Left forelimb (tissue), 1 donor: ENCODE data around the gene KCNK18.
"Not testable (repeated sequence)": the region's sequence is repeated elsewhere in the genome, so short reads cannot be mapped to it uniquely, and the experiment has no call there.

Experiments
- DNase-seq: peaks from one replicate; pipeline ENCODE4 v3.0.0-alpha.2; 2018; ENCODE audit warnings: low spot score

KCNK18 gene

GRCh38 chr10:117221156-117221711, 23.9 kb downstream of the KCNK18 start:
- DNase-seq = no peak

DNA sequence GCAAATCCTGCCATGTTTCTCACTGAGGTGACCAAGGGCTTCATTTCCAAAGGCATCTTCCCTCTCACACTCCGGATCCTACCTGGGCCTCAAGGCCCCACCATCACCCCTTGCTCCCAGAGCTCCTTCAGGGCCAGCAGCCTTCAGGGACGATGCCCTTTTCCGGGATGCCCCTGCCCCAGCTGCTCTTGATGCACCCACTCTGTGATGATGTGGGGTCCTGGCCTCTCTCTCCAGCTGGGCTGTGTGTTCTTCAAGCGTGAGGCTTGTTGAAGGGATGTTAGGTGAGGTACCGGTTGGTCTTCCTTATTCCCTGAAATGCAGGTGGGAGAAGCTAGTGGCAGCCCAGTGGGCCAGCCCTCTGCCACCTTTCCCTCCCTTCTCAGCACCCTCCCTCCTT, 25.3 kb downstream of the KCNK18 start:
- DNase-seq = no peak

- DNase-seq = no peak
Measured at GRCh38 chr10:117222976-117223692, 25.8 kb downstream of the KCNK18 start.

DNA sequence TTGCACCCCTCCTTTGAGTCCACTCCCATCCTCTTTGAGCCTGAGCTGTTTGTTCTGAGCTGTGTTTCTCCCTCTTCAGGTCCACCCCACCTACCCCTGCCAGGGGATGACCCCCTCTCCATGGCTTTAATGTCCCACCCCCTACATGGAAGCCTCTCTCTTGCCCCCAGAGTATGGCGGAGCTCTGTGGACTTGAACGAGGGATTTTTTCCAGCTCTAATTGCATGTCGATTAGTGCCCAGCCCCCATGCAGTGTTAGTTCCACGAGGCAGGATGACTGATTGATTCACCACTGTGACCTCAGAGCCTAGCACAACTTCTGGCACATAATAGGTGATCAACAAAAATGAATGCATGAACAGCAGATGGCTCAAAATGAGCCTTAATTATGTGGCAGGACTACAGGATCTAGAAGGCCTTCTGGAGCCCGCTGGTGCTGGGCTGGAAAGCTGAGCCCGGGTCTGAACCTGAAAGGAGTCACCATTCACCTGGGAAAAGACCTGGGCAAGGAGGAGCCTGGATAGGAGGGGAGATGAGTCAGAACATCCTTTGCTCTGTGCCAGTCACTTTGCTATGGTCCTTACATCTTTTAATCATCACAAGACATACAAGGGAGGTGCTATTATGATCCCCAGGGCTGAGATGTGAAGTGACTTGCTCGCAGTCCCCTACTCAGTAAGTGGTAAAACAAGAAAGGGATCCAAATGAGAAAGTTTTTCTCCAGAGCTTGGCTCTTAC, 26.6 kb downstream of the KCNK18 start:
- no peak for DNase-seq

- no peak for DNase-seq
Measured at GRCh38 chr10:117224881-117225280, 27.6 kb downstream of the KCNK18 start.

GRCh38 chr10:117226813-117227451, 29.6 kb downstream of the KCNK18 start:
- DNase-seq = no peak

GRCh38 chr10:117228210-117228609, 30.9 kb downstream of the KCNK18 start:
- no peak for DNase-seq

DNA sequence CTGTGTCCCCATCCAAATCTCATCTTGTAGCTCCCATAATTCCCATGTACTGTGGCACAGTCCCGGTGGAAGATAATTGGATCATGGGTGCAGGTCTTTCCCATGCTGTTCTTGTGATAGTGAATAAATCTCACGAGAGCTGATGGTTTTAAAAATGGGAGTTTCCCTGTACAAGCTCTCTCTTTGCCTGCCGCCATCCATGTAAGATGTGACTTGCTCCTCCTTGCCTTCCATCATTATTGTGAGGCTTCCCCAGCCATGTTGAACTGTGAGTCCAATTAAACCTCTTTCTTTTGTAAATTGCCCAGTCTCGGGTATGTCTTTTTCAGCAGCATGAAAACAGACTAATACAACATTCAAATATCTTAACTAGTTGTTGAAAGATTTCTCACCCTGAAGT, 32.8 kb downstream of the KCNK18 start:
- not testable (repeated sequence) for DNase-seq

DNA sequence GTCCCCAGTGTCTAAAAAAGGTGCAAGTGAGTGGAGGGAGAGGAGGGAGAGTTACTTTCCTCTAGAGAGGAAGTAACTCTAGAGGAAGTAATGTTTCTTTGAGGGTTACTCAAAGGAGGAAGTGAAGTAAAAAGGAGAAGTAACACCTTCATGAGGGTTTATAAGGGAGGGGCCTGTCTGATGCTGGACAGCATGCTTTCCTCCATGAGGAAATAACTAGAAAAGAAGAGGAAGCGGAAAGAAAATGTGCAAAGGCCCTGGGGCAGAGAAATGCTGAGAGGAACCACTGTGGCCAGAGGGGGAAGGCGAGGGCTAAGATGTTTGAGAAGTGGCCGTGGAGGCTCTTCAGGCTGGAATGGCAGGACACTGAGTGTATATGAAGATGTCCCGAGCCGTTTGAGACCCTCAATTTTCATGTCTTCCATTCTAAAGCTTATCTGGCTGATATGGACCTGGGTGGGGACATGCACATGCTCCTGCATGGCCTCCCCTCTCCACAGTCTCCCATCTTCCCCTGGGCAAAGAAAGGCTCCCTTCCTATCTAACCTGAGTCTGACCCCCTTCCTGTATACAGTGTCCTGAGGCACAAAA, 40.2 kb downstream of the KCNK18 start:
- DNase-seq = no peak

- DNase-seq = no peak
Measured at GRCh38 chr10:117239051-117239450, 41.8 kb downstream of the KCNK18 start.

- no peak for DNase-seq
Measured at GRCh38 chr10:117239721-117240620, 42.7 kb downstream of the KCNK18 start.

DNA sequence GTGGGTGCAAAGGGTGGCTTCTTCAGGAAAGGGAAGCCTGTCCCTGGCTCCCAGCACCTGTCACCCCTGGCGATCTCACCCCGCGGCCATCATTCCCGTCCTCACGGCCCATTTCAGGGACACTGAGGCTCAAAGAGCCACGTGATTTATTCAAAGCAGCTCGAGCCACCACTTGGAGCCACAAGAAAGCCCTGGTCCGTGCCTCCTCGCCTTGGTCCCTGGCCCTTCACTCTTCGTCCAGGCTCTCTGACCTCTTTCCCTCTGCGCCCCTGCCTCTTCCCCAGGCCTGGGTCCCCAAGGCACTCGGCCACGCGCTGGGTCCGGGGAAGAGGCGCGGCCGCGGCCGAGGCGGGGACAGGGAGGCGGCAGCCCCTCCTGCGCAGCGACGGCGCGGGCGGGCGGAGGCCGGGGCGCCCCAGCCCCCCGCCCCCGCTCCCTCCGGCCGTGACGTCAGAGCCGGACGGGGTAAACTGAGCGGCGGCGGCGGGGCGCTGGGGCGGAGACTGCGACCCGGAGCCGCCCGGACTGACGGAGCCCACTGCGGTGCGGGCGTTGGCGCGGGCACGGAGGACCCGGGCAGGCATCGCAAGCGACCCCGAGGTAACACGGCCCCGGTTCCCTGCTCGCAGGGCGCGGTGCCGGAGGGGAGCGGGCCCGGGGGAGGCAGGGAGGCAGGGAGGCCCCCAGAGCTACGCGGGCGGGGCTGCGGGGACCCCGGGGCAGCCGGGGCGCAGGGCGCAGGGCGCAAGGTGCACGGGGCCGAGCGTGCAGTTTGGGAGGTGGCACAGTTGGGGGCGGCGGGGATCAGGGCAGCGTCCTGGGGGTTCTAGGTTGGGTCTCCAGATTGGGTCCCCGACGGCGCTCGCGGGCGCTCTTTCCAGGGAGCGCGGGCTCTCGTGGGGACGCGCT, 43.6 kb downstream of the KCNK18 start, which contains the start of gene SLC18A2:
Gene SLC18A2 (plus strand): TSS at position 494 of the 909 bp plus-strand sequence. CDS start 580 bp downstream, outside the sequence.
- no peak for DNase-seq

DNA sequence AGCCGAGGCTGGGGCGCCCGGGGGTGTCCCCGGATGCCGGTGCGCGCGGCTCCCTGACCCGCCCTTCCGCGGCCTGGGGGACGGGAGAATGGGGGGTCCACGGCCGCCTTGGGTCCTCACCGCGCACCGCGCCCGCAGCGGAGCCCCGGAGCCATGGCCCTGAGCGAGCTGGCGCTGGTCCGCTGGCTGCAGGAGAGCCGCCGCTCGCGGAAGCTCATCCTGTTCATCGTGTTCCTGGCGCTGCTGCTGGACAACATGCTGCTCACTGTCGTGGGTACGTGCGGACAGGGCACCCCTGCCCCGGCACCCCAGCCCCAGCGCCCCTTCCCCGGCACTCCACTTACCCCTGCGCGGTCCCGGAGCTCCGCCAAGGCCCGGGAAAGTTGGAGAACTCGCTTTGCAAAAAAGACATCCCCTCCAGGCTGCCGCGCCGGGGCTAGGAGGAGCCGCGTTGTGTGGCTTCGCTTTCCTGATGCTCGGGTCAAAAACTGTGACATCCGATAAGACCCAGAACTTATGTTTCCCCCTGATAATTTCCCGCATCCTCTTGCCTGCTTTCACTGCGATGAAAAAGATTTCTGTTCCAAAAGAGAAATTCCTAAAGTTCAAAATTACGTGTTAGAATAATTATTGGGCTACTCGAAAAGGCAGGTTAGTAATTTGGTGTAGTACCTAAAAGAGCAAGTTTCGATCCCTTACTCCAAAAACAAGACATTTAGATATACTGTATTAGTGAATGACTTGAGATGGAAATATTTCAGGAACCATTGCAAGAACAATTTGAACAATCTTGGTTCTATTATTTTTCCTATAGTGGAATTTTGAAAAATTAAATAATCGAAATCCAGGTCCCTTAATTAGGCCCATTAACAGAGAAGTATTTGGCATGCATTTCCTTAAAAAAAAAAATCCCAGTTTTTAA, 44.5 kb downstream of the KCNK18 start:
- DNase-seq = no peak

DNA sequence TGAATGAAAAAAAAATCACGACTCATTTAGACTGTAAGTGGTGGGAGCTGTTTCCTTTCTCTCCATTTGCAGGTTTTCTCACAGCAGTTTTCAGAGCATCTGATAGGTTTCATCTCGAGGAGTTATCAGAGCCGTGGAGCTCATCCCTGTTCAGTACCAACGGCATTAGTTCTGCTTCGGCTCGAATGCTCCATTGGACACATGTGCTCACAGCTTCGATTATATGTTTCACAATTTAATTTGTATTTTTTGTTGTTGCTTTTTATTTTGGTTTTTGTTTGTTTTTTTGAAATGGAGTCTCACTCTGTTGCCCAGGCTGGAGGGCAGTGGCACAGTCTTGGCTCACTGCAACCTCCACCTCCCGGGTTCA, 45.2 kb downstream of the KCNK18 start:
- DNase-seq = no peak

DNA sequence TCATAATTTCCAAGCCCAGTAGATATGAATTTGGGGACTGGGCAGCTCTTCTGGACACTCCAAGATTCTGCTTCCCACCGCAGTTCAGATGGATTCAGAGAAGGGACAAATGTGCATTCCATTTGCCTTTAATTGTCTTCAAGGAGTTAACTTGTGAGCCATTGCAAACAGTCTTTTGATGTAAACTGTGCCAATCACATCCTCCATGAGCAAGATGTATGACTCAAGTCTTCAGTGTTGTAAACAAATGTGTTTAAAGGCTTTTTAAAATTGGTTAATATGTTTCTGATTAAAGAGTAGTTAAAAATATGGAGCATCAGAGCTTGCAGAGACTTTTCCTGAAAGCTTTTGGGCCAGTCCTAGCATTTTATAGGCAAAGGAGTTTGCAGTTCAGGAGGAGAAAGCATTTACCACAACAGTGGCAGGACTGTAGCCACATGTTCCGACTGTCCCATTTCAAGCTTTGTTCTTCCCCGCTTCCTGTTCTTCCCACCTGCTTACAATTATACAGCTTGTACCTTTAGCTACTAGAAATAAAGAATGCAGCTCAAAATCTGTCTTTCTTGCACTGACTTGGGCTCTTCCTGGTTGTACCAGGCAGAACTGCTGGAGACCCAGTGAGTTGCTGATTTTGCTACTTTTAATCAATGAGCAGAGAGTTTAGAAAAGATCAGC, 49.8 kb downstream of the KCNK18 start:
- DNase-seq = no peak

GRCh38 chr10:117248750-117249465, 51.6 kb downstream of the KCNK18 start:
- DNase-seq = no peak

DNA sequence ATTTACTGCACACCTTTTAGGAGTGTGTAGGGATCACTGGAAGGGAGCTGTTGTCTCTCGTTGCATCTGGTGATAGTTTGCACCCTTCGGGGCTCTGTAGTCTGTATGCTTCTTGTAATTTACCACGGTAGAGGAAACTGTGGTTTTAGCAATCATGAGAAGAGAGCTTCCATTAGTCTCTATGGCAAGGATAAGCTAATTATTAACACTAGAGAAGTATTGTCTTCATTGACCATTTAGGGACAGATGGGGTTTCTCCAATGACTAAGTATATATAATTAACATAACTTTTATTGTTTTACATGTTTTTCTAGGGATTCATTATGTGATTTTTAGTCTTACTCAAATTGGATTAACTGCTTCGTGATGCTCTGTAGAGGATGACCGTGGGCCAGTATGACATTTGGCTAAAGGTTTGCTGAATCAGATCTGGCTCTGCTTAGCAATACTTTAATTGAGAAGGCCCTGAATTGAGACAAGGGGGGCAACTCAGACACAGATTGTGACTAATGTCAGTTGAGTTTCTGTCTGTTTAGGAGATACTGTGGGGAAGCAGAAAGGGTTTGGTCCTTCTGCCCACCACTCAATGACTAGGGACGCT, 52.3 kb downstream of the KCNK18 start:
- no peak for DNase-seq
